HepG2 (cell line): ENCODE data around the gene ZNF512B. TPM values are rescaled to one million over a fixed set of nuclear protein-coding genes. Genes with fewer than 3 reads are reported as not detected.

Experiments
- ATF6 ChIP-seq: sonication (generic); formaldehyde crosslinking; conservative IDR thresholded peaks from 2 replicates; pipeline ENCODE4 v1.4.0; 2020; ENCODE audit warnings: missing genetic modification reagents
- CBFB ChIP-seq: sonication (generic); formaldehyde crosslinking; IDR thresholded peaks from 2 replicates; pipeline ENCODE4 v1.4.0; 2020; ENCODE audit warnings: missing genetic modification reagents
- FUBP1 ChIP-seq: sonication (generic); formaldehyde crosslinking; IDR thresholded peaks from 2 replicates; pipeline ENCODE4 v1.5.1; 2020; ENCODE audit warnings: missing genetic modification reagents, mild to moderate bottlenecking, borderline replicate concordance
- HNF1A ChIP-seq, 2 experiments: sonication (generic) in 1 of 2; formaldehyde crosslinking in 1 of 2; IDR thresholded peaks; 2 replicates each; pipeline versions ENCODE4 v1.4.0 to v1.6.1; 2016 to 2020; ENCODE audit warnings: borderline replicate concordance in 1 of 2, low read depth in 1 of 2, mild to moderate bottlenecking in 1 of 2, missing genetic modification reagents in 1 of 2
- MIXL1 ChIP-seq: IDR thresholded peaks from 2 replicates; pipeline ENCODE4 v1.6.1; 2016
- REPIN1 ChIP-seq: sonication (generic); formaldehyde crosslinking; IDR thresholded peaks from 2 replicates; pipeline ENCODE4 v1.8.0; 2022; ENCODE audit warnings: missing genetic modification reagents, low read depth, mild to moderate bottlenecking, borderline replicate concordance
- THAP7 ChIP-seq: sonication (generic); formaldehyde crosslinking; IDR thresholded peaks from 2 replicates; pipeline ENCODE4 v1.8.1; 2023; ENCODE audit warnings: mild to moderate bottlenecking, missing genetic modification reagents
- THAP9 ChIP-seq: sonication (generic); formaldehyde crosslinking; IDR thresholded peaks from 2 replicates; pipeline ENCODE4; 2020; ENCODE audit warnings: missing genetic modification reagents, mild to moderate bottlenecking, borderline replicate concordance
- ZBTB20 ChIP-seq: sonication (generic); formaldehyde crosslinking; IDR thresholded peaks from 2 replicates; pipeline ENCODE4 v1.8.1; 2023; ENCODE audit warnings: missing genetic modification reagents, low read depth, mild to moderate bottlenecking, borderline replicate concordance
- ZNF883 ChIP-seq: sonication (generic); formaldehyde crosslinking; IDR thresholded peaks from 2 replicates; pipeline ENCODE4 v1.5.1; 2020; ENCODE audit warnings: mild to moderate bottlenecking, missing genetic modification reagents; ENCODE audit errors: not compliant biosample characterization
- polyA plus RNA-seq, 8 experiments: library from polyadenylated mRNA; depleted of rRNA in 3 of 8; stranded (reverse) in 7 of 8; unstranded in 1 of 8; fragments of >200 nt; fragmentation: Illumina TruSeq in 4 of 8; extraction: Trizol in 4 of 8; gene quantifications; 2 replicates each; pipeline versions ENCODE4 v1.2.1 to v1.2.3, GENCODE V29; 2011 to 2016; ENCODE audit warnings: low read depth in 4 of 8, missing spikeins in 1 of 8, mixed read lengths in 1 of 8; ENCODE audit not compliant: insufficient read depth in 1 of 8
- total RNA-seq, 5 experiments: library from RNA; depleted of rRNA; stranded (reverse); fragments of >200 nt; fragmentation: Illumina TruSeq; extraction: Trizol; gene quantifications; 2 replicates each; pipeline ENCODE4 v1.2.3, GENCODE V29; 2016; ENCODE audit warnings: low read depth in 1 of 5

ZNF512B gene
- total and polyA plus RNA-seq, 2 of the 13 experiments (the other 11 are each of a cell fraction or from before 2014, with no cell fraction given), result 11.5 to 30.6 TPM

GRCh38 chr20:63955827-63956663 lies 13.7 kb downstream of the ZNF512B start, which contains the start of gene UCKL1 (continued):
- TF ChIP-seq ATF6 (CRISPR knock-in tag) (peak; percentile 77), ZNF883 (peak; percentile 99), FUBP1 (CRISPR knock-in tag) (0 out of 2 replicates have a peak, but pooled peaks have one; percentile 55), HNF1A (IDR thresholded peaks at IDR 0.05; ENCODE audit: low read depth) (no peak; the same call in 1 of the 2 replicates), HNF1A (CRISPR knock-in tag; IDR thresholded peaks at IDR 0.05; ENCODE audit: borderline replicate concordance) (peak; percentile 91; the same call in 1 of the 2 replicates), CBFB (CRISPR knock-in tag) (peak; percentile 96), REPIN1 (CRISPR knock-in tag) (peak; percentile 96), THAP7 (CRISPR knock-in tag) (peak; percentile 97), ZBTB20 (CRISPR knock-in tag) (peak; percentile 65), THAP9 (peak; percentile 84; the same call in 1 of the 2 replicates), MIXL1 (CRISPR knock-in tag) (peak; percentile 81)
